ENCODE results near the gene TTLL6. TPM values are rescaled to one million over a fixed set of nuclear protein-coding genes. Genes with fewer than 3 reads are reported as not detected.

The TTLL6 gene
- total RNA-seq, 1 experiment from 2014 or later, result 2.4 TPM

- H3K9me3 ChIP-seq (ENCODE audit: control insufficient read depth, low read depth, low read length), result no peaks in the 10 kb centered on the region
- H2AFZ ChIP-seq (ENCODE audit: low read length), result no peak overlapping the region
- no peak overlapping the region for H2BK120ac ChIP-seq (ENCODE audit: low read depth, low read length, poor library complexity, severe bottlenecking)
- no peak overlapping the region for H2BK15ac ChIP-seq (ENCODE audit: low read depth, low read length)
- peaks cover 4% of the 10 kb centered on the region for H3K23me2 ChIP-seq (ENCODE audit: insufficient read length, low read depth, low read length, poor library complexity, severe bottlenecking)
- no peak overlapping the region for H2BK20ac ChIP-seq (ENCODE audit: low read depth, low read length, poor library complexity, severe bottlenecking)
- Mint-ChIP-seq H3K4me3 (no peak overlapping the region), H3K9me3 (peaks cover 4 to 11% of the 10 kb centered on the region in 2 experiments; a peak in 3 of 5 replicates), H3K4me1 (peaks cover 10 to 18% of the 10 kb centered on the region in 2 experiments), H3K27ac (no peak overlapping the region), H3K27me3 (ENCODE audit: low read depth) (peaks cover 100% of the 10 kb centered on the region), H3K36me3 (ENCODE audit: insufficient read depth in 1 of 3, low read depth in 3 of 3) (no peaks in the 10 kb centered on the region)
- H4K8ac ChIP-seq (replicated peaks; ENCODE audit: insufficient read length, low read depth, low read length), result no peak overlapping the region
- H3K23ac ChIP-seq (ENCODE audit: insufficient read length, low read depth, low read length), result no peak overlapping the region
- H3T11ph ChIP-seq (ENCODE audit: low read length), result no peak overlapping the region
- no peak overlapping the region for H3K4ac ChIP-seq (ENCODE audit: low read depth, low read length)
- H3K4me1 ChIP-seq (ENCODE audit: insufficient read depth, low read length), result no peaks in the 10 kb centered on the region
- TF ChIP-seq CTCF (conservative IDR thresholded peaks at IDR 0.05), result no peak
- H3K27me3 ChIP-seq (ENCODE audit: insufficient read depth, low read length), result peaks cover 99% of the 10 kb centered on the region
- H2BK5ac ChIP-seq (ENCODE audit: insufficient read length, low read length), result no peak overlapping the region
- no peak overlapping the region for H3K14ac ChIP-seq (ENCODE audit: insufficient read depth, low read length)
- no peaks in the 10 kb centered on the region for H3K79me1 ChIP-seq (ENCODE audit: insufficient read depth, low read depth, low read length, poor library complexity, severe bottlenecking)
- H3K79me2 ChIP-seq (ENCODE audit: insufficient read depth, low read length), result no peaks in the 10 kb centered on the region
- H4K91ac ChIP-seq (ENCODE audit: insufficient read length, low read depth, low read length), result no peak overlapping the region
- no peak overlapping the region for H3K9ac ChIP-seq (ENCODE audit: extremely low read depth, insufficient read length, low read length)
- no peak overlapping the region for H3K56ac ChIP-seq (ENCODE audit: insufficient read length, low read depth, low read length)
- no peak overlapping the region for H2AK5ac ChIP-seq (ENCODE audit: insufficient read length, low read length)
- no peak overlapping the region for H4K5ac ChIP-seq (ENCODE audit: insufficient read length, low read depth, low read length)
- H3K27ac ChIP-seq (ENCODE audit: insufficient read length, low read depth, low read length), result no peak overlapping the region
- peaks cover 4% of the 10 kb centered on the region for H4K20me1 ChIP-seq (ENCODE audit: control insufficient read depth, insufficient read depth, insufficient read length)
- H3K4me2 ChIP-seq (ENCODE audit: insufficient read depth, insufficient read length, low read length), result no peak overlapping the region
- no peak overlapping the region for H3K18ac ChIP-seq (ENCODE audit: insufficient read length, low read depth, low read length)
- no peak overlapping the region for H2BK12ac ChIP-seq (ENCODE audit: insufficient read length, low read depth, low read length)
- no peak for DNase-seq
These were observed 85.7 kb downstream of the TTLL6 start for GRCh38 chr17:48731355-48731754.

All from H9 (cell line).